ENCODE data around the gene SMIM8.

- TF ChIP-seq CTCF (IDR thresholded peaks at IDR 0.05; ENCODE audit: low read depth, low read length, missing input control) (no peak), NR2F2 (IDR thresholded peaks at IDR 0.05) (no peak), SP1 (IDR thresholded peaks at IDR 0.05) (no peak), GABPA (IDR thresholded peaks at IDR 0.05 in 1 of 2, conservative IDR thresholded peaks at IDR 0.05 in 1 of 2) (no peak), HNF4A (conservative IDR thresholded peaks at IDR 0.05) (no peak), EGR1 (IDR thresholded peaks at IDR 0.05; ENCODE audit: low read depth in 2 of 2) (no peak), ATF3 (IDR thresholded peaks at IDR 0.05) (no peak), RAD21 (IDR thresholded peaks at IDR 0.05) (no peak), TAF1 (conservative IDR thresholded peaks at IDR 0.05) (no peak), REST (IDR thresholded peaks at IDR 0.05) (no peak)
Observed at GRCh38 chr6:87312860-87313259, 9.5 kb upstream of the SMIM8 start.

All from liver (tissue), 3 donors.